NCI-H526 treated with DMSO at 0.1 percent for 48 hours (cell line): ENCODE results near the gene KIF13A.
"Not testable (repeated sequence)": the region's sequence is repeated elsewhere in the genome, so short reads cannot be mapped to it uniquely, and the experiment has no call there.

Experiments used
- DNase-seq: peaks from one replicate; lab custom pipeline; 2025; lab: John Stamatoyannopoulos, UW

KIF13A gene

DNA sequence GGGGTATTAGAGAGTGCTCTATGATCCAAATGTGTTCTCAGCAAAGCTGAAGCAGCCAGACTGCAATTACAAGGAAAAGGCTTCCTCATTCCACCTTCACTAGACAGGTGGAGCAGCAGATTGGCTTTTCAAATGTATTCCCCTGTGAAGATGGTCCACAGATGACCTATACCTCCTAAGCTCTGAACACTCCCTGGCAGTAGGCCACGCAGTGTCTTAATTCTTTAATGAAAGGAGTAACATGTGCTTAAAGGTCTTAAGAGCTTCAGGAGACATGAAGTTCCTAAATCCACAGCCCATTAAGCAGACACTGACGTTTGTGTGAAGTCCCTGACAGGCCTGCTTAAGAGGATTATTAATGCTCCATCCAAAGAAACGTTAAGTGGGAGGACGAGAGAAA, 141.8 kb downstream of the KIF13A start:
- no peak for DNase-seq

DNA sequence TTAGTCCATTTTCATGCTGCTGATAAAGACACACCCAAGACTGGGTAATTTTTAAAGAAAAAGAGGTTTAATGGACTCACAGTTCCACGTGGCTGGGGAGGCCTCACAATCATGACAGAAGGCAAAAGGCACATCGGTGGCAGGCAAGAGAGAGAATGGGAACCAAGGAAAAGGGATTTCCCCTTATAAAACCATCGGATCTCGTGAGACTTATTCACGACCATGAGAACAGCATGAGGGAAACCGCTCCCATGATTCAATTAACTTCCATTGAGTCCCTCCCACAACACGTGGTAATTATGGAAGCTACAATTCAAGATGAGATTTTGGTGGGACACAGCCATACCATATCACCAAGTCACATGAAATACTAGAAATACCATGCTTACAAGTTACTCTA, 142.5 kb downstream of the KIF13A start:
- DNase-seq = not testable (repeated sequence)

DNA sequence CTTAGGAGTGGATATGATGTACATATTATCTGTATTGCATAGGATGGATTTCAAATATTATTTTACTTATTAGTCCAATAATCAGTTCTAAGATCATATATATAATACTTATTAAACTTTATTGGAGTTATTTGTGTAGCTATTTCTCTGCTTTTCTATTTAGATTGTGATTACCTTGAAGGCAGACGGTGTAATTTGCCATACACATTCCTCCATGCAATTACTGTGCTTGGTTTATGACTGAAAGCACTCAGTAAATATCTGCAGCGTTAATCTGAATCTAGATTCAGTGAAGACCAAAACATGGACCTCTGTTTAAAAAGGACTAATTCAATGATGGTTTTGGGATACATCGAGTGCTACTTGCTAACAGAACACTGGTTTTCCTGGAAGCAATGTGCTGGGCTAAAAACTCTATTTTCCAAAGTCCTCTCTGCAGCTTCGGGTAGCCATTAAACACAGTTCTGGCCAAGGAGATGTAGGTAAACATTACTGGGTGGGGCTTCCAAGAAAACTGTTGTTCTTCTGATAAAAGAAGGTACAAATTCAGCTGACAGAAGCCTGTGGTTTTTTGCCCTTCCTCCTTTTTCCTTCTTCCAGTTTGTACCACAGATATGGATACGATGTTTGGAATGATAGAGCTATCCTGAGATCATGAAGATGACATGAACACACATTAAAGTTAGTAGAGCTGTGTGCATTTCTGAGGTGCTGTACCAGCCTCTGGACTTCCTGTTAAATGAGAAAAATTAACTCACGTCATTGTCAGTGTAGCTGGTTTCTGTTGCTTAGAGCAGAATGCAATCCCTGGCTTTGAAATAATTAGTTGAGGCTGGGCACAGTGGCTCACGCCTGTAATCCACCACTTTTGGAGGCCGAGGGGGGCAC, 144.3 kb downstream of the KIF13A start:
- DNase-seq = no peak

DNA sequence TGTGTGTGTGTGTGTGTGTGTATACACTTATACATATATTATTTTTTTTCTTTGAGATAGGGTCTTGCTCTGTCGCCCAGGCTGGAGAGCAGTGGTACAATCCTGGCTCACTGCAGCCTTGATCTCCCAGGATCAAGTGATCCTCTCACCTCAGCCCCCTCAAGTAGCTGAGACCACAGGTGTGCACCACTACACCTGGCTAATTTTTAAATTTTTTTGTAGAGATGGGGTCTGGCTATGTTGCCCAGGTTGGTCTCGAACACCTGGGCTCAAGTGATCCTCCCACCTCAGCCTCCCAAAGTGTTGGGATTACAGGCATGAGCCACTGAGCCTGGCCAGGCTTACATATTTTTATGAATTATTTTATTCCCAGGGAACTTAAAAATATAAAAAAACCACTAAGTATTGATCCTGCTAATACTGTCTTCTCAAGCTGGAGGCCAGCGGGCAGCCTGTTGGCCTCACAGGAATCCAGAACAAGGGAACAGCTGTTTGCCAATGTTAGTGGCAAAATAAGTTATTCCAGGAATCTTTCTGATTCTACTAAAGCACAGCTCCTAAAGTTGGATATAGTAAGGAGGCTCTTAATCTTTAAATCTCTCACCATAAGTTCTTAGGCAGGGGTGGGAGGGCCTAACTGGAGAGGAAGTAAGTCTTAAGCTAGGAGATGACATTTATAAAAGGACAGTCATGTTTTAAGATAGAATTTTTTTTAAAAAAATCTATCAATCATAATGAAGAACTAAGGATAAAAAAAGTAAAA, 145.2 kb downstream of the KIF13A start:
- DNase-seq = no peak

DNA sequence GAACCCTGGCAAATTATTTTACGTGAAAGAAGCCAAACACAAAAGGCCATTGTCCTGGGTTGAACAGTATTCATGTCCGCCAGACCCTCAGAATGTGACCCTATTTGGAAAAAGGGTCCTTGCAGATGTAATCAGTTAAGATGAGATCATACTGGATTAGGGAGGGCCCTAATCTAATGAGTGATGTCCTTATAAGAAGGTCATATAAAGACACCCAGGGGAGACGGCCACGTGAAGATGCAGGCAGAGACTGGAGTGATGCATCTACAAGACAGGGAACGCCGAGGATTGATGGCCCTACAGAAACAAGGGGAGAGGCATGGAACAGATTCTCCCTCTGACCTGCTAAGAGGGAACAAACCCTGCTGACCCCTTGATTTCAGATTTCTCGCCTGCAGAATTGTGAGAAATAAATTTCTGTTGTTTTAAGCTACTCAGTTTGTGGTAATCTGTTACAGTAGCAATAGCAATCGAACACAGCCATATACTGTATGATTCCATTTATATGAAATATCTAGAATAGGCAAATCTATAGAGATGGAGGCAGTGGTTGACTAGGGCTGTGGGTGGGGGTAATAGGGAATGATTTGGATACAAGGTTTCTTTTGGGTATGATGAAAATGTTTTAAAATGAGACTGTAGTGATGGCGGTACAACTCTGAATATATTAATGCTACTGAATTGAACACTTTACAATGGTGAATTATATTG, 147.8 kb downstream of the KIF13A start:
- no peak for DNase-seq

DNA sequence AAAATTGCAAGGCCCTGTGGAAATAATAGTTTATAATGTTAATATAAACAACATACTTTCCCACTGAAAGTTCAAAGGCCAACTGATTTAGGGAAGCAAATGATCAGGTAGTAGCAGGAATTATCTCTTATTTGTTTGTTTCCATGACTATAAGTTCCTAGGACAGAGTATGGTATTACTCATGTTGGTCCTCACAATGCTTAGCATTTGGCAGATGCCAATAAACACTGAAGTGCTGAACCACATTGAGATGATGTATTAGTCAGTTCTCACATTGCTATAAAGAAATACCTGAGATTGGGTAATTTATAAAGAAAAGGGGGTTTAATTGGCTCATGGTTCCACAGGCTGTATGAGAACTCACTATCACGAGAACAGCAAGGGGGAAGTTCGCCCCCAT, 151.1 kb downstream of the KIF13A start:
- DNase-seq = no peak

DNA sequence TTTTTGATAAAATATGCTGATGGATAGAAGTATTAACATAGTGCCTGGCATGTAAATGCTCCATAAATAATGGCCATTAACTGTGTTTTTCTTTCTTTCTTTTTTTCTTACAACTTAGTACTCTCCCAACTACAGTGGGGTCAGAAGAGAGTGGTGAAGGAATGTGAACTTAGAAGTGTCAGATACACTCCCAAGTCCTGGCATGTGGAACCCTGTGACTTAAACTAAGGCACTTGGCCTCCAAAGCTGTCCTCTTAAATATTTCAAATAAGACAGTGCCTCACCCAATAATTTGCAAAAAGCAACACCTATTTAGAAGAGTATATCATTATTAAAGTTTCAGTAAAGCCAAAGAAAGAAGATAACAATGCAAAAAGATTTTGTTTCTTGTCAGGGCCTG, 151.7 kb downstream of the KIF13A start:
- no peak for DNase-seq

DNA sequence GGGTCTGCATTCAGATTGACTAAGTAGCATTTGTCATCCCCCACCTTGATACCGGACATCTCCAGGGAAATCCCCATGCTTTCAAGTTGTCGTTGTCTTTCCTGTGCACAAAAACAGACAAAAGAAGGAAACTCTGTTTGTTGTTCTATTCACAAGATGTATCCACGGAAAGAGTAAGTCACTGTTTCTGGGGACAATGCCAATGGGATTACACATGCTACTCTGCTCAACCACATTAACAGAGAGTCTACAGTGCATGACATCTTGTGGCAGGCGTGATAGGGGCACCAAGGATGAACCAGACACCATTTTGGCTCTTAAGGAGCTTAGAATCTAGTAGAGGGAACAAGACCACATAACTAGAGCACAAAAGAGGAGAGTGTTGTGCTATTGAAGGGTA, 156.3 kb downstream of the KIF13A start:
- no peak for DNase-seq

DNA sequence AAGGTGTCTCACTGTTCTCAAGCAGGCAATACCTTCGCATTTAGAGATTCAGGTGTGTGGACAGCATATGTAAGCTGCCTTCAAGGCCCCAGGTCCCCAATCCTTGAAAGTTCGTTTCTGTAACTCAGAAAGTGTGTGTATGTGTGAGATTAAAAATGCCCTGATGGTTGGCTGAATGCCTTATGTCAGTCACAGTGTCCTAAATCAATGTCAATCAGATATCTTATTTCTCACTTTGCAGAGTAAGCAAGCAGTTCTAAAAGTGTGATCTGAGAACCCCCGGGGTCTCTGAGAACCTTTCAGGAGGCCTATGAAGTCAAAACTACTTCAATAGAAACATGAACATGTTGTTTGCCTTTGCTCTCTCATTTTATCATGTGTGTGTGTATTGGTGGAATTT, 157.5 kb downstream of the KIF13A start:
- DNase-seq = no peak

DNA sequence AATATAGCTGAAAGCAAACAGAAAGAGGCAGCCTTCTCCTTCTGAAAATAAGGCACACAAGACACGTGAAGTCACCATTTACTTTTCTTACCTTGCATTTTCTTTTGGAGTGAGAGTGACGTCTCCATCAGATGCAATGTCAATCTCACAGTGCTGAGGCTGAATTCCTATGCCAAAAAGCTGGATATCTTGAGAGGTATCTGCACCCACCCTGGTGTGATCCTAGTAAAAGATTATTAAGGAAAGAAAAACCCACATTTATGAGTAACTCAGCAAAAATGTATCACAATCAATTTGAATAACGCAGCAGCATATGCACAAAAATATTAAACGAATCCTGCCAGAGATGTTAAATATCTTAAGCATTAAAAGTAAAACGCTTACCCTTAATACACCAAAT, 159.3 kb downstream of the KIF13A start:
- no peak for DNase-seq

DNA sequence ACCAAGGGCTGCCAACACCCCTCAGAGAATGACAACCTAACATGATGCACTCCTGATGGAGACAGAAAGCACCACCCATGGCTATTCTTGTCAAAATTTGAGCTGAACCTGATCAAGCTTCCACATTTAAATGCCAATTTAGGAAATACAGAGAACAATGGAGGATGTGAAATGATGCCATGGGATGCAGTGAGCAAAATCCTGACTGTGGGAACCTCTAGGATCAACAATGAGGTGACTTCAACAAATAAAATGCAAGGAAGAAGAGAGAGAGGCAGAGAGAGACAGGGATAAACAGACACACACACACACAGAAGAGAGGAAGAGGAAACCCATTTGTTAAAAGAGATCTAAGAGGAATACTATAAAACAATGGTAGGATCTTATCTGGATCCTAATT, 161.1 kb downstream of the KIF13A start:
- DNase-seq = no peak

DNA sequence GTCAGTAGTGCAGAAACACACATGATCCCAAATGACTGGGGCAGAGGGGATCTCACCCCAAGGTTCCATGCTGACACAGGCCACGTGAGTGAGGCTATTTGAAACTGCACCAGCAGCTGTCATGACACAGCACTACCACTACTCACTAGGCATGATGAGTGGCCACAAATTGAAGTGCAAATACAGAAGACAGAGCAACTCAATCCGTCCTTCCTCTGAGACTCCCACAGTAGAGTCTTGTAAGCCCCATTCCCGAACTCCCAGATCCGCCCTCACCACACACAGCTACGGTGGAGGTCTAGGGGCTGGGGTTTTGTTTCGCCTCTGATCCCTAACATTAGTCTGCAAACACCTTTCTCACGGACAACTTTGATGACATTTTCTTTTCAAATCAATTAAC, 167.4 kb downstream of the KIF13A start:
- DNase-seq = no peak

DNA sequence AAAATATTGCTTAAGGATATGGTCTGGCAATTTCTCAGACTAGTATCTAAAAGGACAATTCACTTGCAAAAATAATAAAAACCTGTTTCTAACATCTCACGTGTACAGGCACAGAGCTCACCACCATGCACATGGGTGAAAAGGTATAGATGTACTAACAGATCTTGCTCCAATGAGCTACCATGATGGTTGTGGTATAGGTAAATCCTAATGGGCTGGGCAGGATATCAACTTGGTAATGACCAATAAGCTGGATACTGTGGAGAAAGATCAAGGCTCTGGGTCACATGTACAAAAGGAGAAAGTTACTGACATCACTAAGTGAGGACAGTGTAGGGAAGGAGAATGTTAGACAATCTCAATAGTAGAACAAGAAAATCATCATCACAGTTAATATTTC, 169.7 kb downstream of the KIF13A start:
- DNase-seq = no peak

DNA sequence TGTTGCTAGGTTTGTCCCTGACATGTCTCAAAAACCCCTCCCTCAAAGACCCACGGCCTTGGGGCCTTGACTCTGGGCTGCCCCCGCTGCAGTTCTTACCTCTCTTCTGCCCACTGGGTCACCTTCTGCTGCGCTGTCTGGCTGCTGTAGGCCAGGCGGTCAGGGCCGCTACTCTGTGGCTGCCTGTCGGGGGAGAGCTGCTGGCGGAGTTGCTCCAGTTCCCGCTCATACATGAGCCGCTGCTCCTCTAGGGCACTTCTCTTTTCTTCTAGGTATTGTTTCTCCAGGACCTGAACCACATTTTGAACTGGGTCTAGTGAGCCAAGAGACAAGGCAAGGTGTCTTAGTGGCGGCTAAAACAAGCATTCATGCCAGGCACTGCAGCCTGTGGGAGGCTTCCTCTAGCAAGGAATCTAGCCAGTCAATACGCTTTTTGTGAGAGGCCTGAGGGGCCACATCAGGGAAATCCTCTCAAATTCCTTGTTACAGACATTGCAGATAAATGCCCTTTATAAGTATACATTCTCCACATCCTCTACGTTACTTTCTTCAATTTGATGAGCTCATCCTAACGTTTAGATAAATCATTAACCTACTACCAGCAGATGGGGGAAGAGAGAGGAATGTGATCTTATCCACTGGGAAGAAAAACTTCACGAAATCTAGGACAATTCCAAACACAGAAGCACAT, 170.4 kb downstream of the KIF13A start:
- DNase-seq = no peak

DNA sequence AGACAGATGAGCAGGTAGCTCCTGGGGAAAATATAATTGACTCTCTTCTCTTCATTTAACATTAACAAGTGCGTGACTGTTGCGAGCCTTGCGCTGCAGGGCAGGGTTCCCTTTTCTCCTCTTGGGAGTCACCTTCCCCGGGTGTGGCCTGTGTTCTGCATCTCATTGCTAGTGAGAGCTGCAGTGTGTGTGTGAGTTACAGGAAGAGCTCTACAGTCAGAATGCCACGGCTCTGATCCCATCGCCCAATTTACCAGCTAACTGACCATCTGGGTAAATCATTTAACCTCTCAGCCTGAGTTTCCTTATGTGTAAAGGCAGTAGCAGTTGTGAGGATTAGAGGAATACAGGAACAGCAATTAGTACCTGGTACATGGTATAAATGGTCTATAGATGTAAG, 173.9 kb downstream of the KIF13A start:
- no peak for DNase-seq

DNA sequence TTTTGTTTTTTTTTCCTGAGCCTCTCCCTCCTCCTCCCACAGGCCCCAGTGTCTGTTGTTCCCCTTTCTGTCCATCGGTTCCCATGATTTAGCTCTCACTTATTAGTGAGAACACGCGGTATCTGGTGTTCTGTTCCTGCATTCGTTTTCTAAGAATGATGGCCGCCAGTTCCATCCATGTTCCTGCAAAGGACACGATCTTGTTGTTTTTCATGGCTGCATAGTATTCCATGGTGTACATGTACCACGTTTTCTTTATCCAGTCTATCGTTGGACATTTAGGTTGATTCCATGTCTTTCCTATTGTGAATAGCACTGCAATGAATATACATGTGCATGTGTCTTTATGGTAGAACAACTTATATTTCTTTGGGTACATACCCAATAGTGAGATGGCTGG, 175.1 kb downstream of the KIF13A start:
- no peak for DNase-seq

DNA sequence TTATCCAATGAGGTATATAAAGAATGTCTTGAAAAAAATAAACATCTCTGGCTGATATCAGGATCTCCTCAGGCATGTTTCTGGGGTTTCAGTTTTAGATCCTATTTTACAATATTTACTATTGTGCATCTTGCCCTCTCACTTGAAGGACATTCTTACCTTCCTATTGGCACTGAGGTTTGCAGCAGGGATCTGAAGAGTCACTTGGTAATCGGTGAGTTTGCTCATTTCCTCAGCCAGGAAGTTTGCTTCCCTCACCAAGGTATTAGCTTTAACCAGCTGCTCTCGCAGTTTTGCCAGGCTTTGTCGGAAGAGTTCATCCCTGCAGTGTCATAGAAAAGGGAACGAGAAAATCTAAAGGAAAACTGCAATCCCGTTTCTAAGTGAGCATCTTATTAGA, 178.8 kb downstream of the KIF13A start:
- DNase-seq = no peak

DNA sequence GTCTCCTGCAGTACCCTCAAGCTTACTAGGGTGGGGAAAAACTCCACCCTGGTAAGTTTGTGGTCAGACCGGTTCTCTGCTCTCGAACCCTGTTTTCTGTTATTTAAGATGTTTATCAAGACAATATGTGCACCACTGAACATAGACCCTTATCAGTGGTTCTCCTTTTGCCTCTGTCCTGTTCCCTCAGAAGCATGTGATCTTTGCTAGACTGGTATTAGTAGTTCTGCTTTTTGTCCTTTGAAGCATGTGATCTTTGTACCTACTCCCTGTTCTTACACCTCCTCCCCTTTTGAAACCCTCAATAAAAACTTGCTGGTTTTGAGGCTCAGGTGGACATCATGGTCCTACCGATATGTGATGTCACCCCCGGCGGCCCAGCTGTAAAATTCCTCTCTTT, 180.0 kb downstream of the KIF13A start:
- DNase-seq = not testable (repeated sequence)

DNA sequence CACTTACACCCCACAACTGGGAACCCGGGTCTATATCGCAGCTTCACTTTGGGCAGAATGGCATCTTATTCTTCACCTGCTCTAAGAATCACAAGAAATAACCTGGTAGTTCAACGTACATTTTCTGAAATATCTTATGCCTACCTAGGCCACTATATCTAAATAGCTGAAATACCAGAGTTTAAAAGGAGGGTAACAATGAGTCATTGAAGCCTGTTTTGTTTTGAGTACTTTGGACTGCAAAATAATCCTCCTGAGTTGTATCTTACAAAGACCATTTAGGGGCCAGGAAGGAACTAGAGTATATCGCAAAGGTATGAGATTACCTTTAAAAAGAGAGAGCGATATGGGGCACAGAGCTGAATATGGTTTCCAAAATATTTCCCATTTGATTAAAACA, 184.0 kb downstream of the KIF13A start:
- DNase-seq = no peak

DNA sequence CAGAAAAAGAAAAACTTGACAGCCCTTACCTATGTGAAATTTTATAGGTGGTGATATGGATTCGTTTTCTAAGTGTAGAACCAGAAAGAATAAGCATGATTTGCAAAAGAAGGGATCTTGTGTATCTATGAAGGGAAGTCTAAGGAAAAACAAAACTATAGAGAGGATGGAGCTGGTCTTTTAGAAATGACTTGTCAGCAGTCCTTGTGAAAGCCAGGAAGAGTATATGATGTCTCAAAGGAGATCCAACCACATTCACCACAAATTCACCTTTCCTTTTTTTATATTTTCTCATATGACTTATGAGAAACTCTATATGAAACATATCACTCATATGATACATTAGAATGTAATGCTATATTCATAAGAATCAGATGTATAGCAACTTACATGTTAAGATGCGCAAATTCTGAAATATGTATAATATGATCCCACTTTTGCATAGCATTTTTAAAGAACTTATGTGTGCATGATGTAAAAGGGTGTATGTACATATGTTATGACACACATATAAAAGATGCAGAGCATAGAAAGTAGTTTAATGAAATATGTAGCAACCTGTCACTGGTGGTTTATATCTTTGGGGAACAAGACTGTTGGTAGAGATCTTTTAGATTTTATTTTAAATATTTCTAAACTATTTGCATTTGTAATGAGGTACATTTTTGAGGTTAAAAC, 188.8 kb downstream of the KIF13A start:
- DNase-seq = no peak

DNA sequence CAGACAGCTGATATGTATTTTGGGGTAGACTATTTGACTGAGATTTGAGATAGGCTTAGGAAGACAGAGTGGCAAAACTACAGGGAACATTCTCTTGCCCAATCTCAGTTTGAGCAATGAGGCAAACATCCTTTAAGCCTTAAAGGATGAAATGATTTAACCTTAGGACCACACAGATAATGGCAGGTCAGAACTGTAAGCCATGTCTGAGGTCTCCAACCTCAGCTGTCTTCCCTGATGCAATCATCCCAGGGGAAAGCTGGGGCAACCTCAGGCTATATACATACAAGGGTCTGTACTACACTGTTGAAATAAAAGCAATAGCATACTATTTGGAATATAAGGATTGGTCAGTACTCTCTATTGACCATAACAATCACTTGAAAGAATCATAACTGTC, 196.9 kb downstream of the KIF13A start:
- no peak for DNase-seq
